A549 (cell line): ENCODE results near the gene PPP1R2C.

Source experiments
- CBX2 ChIP-seq: fragments of 200-600 bp; sonication (generic); IDR thresholded peaks from 2 replicates; pipeline ENCODE4 v1.6.1; 2016; ENCODE audit warnings: low read depth, mild to moderate bottlenecking, borderline replicate concordance
- CHD2 ChIP-seq: fragments of 150-350 bp; IDR thresholded peaks from 2 replicates; pipeline ENCODE4 v1.6.1; 2014; ENCODE audit warnings: low read length; ENCODE audit not compliant: partially characterized antibody
- CTCF ChIP-seq: fragments of >200 bp; sonication (Bioruptor Twin); formaldehyde crosslinking; IDR thresholded peaks from 3 replicates; pipeline ENCODE4 v1.5.1; 2016
- EP300 ChIP-seq, 2 experiments: fragments of >200 bp; sonication (Bioruptor Twin); formaldehyde crosslinking; IDR thresholded peaks; 2 replicates in 1 of 2; 3 replicates in 1 of 2; pipeline ENCODE4 v1.6.1; 2016 to 2017
- HDAC2 ChIP-seq: fragments of 200-600 bp; sonication (generic); IDR thresholded peaks from 2 replicates; pipeline ENCODE4 v1.6.1; 2016
- MAX ChIP-seq: IDR thresholded peaks from 2 replicates; pipeline ENCODE4 v1.6.1; 2012
- MYC ChIP-seq: IDR thresholded peaks from 2 replicates; pipeline ENCODE4 v1.6.1; 2012; ENCODE audit warnings: mild to moderate bottlenecking, inconsistent platforms, low read length, improper control_type of control experiment, borderline replicate concordance
- POLR2A ChIP-seq: IDR thresholded peaks from 2 replicates; pipeline ENCODE4 v1.6.1; 2012; ENCODE audit warnings: mild to moderate bottlenecking, low read length
- USF2 ChIP-seq: fragments of 450-650 bp; IDR thresholded peaks from 2 replicates; pipeline ENCODE4 v1.6.1; 2014; ENCODE audit warnings: antibody characterized with exemption

DNA sequence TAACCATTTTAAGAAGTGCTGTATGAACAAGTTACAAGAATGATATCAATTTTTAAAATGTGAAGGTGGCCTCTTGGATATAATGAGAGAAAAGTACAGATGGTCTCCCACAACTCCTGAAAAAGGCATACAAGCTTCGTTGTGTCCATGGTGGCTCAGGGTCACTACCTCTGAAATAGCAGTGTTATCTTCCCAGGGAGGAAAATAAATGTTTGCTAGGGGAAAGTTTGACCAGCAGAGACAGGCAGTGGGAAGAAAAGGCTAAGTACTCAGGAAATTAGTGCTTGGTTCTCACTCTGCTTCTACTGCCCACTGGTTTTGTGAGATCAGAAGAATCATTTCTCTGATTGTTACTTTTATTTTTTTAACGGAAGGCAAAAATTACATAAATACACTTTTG lies 39.4 kb downstream of the PPP1R2C start:
- TF ChIP-seq CTCF (no peak), CBX2 (no peak), POLR2A (no peak), CHD2 (no peak), MAX (no peak), USF2 (no peak), EP300 (IDR thresholded peaks at IDR 0.05) (no peak), HDAC2 (no peak), MYC (no peak)
